Measurements from ENCODE around the gene SCYGR3. TPM values are rescaled to one million over a fixed set of nuclear protein-coding genes. Genes with fewer than 3 reads are reported as not detected.

Gene SCYGR3
- total RNA-seq, 2 donors from 2014 or later: not detected

DNA sequence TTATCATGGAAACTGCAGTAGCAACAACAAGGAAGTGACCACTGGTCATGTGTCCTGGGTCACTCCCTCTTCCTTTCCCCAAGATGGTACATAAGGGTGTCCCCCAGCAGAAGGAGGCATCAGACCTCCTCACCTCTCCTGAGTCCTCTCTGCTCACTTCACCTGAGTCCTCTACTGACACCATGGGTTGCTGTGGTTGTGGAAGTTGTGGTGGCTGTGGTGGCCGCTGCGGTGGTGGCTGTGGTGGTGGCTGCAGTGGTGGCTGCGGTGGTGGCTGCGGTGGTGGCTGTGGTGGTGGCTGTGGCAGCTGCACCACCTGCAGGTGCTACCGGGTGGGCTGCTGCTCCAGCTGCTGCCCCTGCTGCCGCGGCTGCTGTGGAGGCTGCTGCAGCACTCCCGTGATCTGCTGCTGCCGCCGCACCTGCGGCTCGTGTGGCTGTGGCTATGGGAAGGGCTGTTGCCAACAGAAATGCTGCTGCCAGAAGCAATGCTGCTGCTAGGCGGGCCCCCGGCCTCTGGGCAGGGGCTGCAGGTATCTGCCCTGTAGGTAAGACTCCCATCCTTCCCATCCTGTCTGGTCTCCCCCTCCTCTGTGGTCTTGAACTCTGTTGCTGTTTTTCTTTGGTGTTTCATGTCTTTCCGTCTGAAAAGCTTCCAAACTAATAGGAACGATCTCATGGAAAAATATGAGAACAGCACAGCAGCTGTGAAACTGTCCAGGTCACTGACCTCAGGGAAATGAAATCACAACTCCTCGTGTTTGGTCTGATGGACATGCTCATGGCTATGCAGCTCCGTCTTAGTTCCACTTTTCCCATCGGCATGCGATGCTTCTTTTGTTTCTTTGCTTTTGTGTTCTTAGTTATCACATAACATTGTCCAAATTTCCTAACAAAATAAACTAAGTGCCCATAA, 2.9 kb upstream of the SCYGR3 start, which contains the start of gene SCYGR4:
Gene SCYGR4 (plus strand): TSS at position 183 of the 915 bp plus-strand sequence. CDS start 0 bp downstream, at position 183.
- ATAC-seq: no peak

DNA sequence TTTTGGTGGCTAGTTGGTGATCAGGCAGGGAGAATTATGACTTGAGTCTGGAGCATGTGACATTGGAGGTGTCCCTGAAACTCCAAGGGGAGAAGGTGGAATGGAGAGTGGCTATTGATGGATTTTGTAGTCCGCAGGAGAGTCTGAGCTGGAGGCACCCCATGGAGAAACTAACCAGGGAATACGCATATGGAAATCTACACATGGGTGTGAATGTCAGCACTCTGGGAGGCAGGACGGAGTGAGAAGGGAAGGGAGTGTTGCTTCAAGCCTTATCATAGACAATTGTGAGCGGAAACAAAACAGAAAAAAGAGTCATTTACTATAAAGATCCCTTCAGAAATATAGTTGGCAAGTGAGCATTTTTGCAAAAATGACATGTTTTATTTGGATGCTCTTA, 2.0 kb upstream of the SCYGR3 start:
- H3K9me3 ChIP-seq: no peaks in the 10 kb centered on the region
- no peak for DNase-seq
- H3K36me3 ChIP-seq (replicated peaks in 1 of 2; ENCODE audit: insufficient read depth in 1 of 2, low read depth in 2 of 2): no peaks in the 10 kb centered on the region
- no peaks in the 10 kb centered on the region for H3K4me1 ChIP-seq
- H3K27ac ChIP-seq: no peak overlapping the region
- ATAC-seq: no peak
- no peak for TF ChIP-seq POLR2A (IDR thresholded peaks at IDR 0.05)
- TF ChIP-seq, protein P1, sequence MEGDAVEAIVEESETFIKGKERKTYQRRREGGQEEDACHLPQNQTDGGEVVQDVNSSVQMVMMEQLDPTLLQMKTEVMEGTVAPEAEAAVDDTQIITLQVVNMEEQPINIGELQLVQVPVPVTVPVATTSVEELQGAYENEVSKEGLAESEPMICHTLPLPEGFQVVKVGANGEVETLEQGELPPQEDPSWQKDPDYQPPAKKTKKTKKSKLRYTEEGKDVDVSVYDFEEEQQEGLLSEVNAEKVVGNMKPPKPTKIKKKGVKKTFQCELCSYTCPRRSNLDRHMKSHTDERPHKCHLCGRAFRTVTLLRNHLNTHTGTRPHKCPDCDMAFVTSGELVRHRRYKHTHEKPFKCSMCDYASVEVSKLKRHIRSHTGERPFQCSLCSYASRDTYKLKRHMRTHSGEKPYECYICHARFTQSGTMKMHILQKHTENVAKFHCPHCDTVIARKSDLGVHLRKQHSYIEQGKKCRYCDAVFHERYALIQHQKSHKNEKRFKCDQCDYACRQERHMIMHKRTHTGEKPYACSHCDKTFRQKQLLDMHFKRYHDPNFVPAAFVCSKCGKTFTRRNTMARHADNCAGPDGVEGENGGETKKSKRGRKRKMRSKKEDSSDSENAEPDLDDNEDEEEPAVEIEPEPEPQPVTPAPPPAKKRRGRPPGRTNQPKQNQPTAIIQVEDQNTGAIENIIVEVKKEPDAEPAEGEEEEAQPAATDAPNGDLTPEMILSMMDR (IDR thresholded peaks at IDR 0.05): no peak
- no peaks in the 10 kb centered on the region for H3K27me3 ChIP-seq
- 42 to 47% methylated on average over 4 of the region's 4 CpGs for WGBS, 2 donors
- intact Hi-C loops (cut with DNase I): no loop called here
- H3K4me3 ChIP-seq: no peak overlapping the region

More for the DNA sequence above, 2.9 kb upstream of the SCYGR3 start, which contains the start of gene SCYGR4:
- WGBS, 2 donors: 68 to 70% methylated on average over 11 to 17 of the region's 20 CpGs
- H3K4me3 ChIP-seq: no peak within 1 kb of the TSS
- intact Hi-C loops (cut with DNase I): no loop called here
- no peaks in the 10 kb centered on the region for H3K36me3 ChIP-seq (replicated peaks in 1 of 2; ENCODE audit: insufficient read depth in 1 of 2, low read depth in 2 of 2)
- DNase-seq: no peak
- H3K4me1 ChIP-seq: no peaks in the 10 kb centered on the region
- H3K27ac ChIP-seq: no peak within 1 kb of the TSS
- H3K9me3 ChIP-seq: no peaks in the 10 kb centered on the region
- H3K27me3 ChIP-seq: no peaks in the 10 kb centered on the region
- TF ChIP-seq POLR2A (IDR thresholded peaks at IDR 0.05): no peak
- TF ChIP-seq, protein P1 (IDR thresholded peaks at IDR 0.05): no peak

DNA sequence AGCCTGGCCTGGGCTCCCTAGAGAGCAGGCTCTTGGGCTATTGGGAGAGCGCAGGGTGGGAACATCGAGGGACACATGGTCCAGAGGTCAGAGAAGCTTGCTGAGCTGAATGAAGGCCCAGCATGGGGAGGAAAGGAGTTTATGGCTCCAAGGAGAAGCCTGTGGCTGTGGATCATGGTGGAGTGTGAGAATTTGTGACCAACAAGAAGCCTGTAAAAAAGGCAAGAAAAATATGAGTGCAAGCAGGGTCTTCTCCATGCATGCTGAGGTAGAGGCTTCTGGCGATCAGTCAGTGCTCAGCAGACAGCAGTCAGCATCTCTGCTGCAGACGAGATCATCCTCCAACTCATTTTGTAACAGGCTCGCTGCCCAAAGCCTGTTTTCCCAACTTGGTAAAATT, 1.3 kb upstream of the SCYGR3 start:
- Histone ChIP-seq H3K27ac (no peak overlapping the region), H3K4me3 (no peak overlapping the region), H3K36me3 (replicated peaks in 1 of 2; ENCODE audit: insufficient read depth in 1 of 2, low read depth in 2 of 2) (no peaks in the 10 kb centered on the region), H3K27me3 (no peaks in the 10 kb centered on the region), H3K4me1 (no peaks in the 10 kb centered on the region), H3K9me3 (no peaks in the 10 kb centered on the region)
- no peak for DNase-seq
- WGBS, 2 donors: 52 to 57% methylated on average over 5 of the region's 5 CpGs
- TF ChIP-seq, protein P1 (IDR thresholded peaks at IDR 0.05): no peak
- no peak for TF ChIP-seq POLR2A (IDR thresholded peaks at IDR 0.05)
- no peak for ATAC-seq
- intact Hi-C loops (cut with DNase I): no loop called here

DNA sequence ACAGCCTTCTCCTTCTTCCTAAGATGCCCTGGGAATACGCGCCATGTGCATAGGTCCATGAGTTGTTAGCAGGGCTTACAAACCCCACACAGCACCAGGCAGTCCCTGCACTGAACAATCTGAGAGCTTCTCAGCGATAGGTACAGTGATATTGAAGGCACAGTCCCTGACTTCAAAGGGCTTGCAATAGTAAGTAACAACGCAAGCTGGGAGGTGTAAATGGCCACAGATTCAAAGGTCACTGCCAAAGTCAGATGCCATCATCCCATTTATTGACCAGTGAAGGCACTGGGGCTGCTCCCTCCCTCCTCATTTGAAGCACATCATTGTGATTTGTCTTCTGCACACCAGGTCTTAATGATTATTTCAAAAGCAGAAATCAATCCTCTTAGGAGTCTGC, 541 bp upstream of the SCYGR3 start:
- intact Hi-C loops (cut with DNase I): no loop called here
- H3K36me3 ChIP-seq (replicated peaks in 1 of 2; ENCODE audit: insufficient read depth in 1 of 2, low read depth in 2 of 2): no peaks in the 10 kb centered on the region
- H3K27ac ChIP-seq: no peak overlapping the region
- no peaks in the 10 kb centered on the region for H3K27me3 ChIP-seq
- 67 to 76% methylated on average over 4 of the region's 4 CpGs for WGBS, 2 donors
- no peak for DNase-seq
- no peak overlapping the region for H3K4me3 ChIP-seq
- ATAC-seq: no peak
- TF ChIP-seq POLR2A (IDR thresholded peaks at IDR 0.05): no peak
- TF ChIP-seq, protein P1 (IDR thresholded peaks at IDR 0.05): no peak
- H3K9me3 ChIP-seq: no peaks in the 10 kb centered on the region
- no peaks in the 10 kb centered on the region for H3K4me1 ChIP-seq

All from body of pancreas (tissue), 4 donors.